ENCODE data around the gene MYRF. TPM values are rescaled to one million over a fixed set of nuclear protein-coding genes. Genes with fewer than 3 reads are reported as not detected.

MYRF gene
- total RNA-seq, 1 donor from 2014 or later: 10.4 TPM

DNA sequence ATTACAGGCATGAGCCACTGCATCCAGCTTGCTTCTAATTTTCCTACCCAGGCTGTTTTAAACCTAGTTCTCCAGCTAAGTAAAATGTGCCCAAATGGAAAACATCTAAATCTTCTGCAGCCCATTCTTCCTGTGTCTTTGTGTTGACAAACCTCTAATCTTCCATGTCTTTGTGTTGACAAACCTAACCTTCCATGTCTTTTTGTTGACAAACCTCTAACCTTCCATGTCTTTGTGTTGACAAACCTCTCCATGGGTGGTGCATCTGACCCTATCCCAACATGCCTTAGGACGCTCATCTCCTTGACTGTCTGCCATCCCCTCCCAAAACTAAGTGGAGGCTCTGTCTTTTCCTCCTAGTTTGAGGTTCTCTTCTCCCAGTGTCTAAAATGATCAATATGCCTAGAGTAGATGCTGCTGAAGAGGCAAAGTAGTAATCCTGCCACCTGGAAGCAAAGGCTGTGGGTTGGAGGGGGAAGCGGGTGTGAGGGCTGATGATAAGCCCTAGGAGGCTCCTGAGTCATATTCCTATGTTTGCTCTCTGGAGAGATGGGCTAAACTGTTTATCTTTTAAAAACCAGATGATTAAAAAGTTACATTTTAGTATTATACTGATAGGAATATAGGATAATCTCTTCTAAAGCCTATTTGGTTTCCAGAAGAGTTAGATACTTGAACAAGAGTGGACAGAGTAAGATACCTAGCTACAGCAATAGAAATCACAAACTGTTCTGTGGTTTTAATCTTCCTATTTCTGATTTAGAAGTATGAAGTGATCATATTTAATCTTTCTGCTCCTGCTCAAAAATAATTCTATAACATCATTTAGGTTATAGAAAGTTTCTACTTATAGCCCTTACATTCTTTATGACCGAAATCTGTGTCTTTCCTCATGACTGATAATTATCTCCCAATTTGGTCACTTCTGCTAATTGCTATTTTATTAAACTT, 48.2 kb downstream of the MYRF start:
- ATAC-seq: no peak
- intact Hi-C loops (cut with DNase I): loop anchor here (10.0 kb wide), 1 partner anchor 84 kb away; no protein-coding TSS in a partner anchor
- DNase-seq (ENCODE audit: low spot score): no peak

DNA sequence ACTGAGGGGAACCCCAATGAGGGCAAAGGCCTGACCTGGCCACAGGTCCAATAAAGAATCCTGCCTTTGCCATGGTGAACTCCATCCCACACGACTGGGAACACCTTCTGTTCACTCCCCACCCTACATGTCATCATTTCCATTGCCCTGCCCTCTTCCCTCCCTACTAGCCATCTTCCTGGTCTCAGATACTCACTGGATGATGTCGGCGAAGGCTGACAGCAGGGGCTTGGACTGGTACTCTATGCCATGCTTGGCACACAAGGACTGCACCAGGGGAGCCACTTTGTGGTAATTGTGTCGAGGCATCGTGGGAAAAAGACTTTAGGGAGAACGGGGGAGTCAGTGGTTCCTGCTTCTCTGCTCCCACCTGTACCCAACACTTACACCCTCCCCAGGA, 50.2 kb downstream of the MYRF start:
- ATAC-seq (no peak), DNase-seq (ENCODE audit: low spot score) (no peak)
- intact Hi-C loops (cut with DNase I): loop anchor here (10.0 kb wide), 1 partner anchor 82 kb away; no protein-coding TSS in a partner anchor

DNA sequence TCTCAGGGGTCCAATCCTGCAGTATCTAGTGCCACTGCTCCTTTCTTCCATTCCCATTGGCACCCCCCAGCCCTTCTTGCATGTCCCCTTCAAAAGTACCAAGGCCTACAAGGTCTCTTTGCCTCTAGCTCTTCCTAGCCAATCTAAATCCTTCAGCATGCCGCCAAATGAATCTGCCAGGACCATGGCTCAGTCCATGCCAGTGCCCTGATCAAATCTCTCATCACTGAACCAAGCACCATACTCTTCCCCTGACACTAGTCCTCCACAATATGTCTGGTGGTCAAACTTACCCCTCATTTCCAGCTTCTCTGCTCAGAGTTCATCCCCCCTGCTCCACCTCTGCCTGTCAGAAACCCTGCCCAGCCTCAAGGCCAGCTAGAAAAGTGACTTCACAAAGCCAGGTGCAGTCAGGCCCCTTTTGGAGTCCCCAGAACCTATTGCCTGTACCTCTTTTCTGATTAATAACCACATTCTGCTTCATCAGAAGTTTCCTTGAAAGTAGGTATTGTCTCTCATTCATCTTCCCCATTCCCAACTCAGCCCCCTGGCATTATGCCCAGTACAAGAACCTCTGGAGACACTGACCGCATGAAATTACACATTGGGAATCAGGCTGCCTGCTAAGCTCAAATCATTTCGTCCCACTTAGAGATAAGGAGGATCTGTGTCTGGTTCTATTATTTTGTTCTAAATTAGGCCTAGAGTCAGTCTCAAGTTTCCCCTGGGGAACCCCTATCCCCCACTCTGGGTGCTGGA, 51.6 kb downstream of the MYRF start:
- no peak for ATAC-seq
- intact Hi-C loops (cut with DNase I): loop anchor here (10.0 kb wide), 1 partner anchor 81 kb away; no protein-coding TSS in a partner anchor
- no peak for DNase-seq (ENCODE audit: low spot score)

DNA sequence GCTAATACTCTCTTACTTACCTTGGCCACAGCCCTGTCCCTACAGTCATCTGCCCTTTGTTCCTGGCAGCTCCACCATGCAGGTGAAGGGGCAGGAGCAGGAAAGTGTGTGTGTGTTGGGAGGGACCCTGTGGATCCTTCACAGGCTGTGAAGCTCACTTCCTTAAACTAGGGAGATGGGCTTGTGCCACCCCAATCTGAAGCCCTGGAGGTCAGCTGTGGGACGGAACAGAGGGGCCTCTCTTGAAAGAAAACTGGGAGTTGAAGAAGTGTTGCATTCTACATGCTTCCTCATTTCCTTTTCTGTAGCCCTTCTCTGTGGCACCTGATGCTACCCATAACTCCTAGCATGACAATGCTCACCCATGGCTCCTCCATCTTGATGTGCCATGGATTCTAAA, 52.7 kb downstream of the MYRF start:
- intact Hi-C loops (cut with DNase I): loop anchor here (10.0 kb wide), 1 partner anchor 80 kb away; no protein-coding TSS in a partner anchor
- no peak for DNase-seq (ENCODE audit: low spot score)
- ATAC-seq: no peak

DNA sequence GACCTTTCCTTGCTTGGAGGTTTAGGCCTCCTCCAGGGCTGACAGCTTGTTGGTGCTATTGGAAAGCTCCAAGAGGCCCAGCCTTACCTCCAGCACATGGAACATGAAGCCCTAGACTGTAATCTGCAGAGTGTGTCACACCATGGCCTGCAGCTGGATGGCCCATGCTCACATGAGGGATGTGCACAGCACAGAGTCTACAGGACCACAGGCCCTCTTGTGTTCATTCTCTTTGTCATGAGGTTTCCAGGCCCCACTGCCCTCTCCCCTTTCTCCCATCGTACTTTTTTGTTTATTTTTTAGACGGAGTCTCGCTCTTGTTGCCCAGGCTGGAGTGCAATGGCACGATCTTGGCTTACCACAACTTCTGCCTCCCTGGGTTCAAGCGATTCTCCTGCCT, 54.3 kb downstream of the MYRF start:
- intact Hi-C loops (cut with DNase I): loop anchor here (10.0 kb wide), 1 partner anchor 78 kb away; no protein-coding TSS in a partner anchor
- DNase-seq (ENCODE audit: low spot score) (no peak), ATAC-seq (no peak)

DNA sequence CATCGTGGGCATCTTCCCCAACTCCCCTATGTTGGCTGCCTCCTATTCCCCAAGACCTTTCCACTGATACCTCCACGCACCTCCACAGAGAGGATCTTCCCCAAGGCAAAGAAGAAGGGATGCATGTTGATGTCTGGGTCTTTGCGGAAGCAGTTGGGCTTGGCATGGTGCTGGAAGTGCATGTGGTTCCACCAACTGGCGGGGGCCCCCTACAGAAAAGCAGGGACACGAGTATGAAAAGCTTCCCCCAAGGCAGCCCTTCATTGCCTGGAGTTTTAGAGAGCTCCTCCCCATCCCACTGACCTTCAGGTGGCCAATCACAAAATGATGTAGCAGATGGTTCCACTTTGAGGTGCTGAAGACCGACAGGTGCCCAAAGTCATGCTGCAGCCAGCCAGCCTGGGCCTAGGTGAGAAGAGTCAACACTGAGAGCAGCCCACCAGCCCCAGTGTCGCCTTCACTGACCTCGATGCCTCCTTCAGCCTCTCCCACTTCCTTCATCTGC, 58.3 kb downstream of the MYRF start:
- no peak for DNase-seq (ENCODE audit: low spot score)
- no peak for ATAC-seq
- intact Hi-C loops (cut with DNase I): no loop called here

DNA sequence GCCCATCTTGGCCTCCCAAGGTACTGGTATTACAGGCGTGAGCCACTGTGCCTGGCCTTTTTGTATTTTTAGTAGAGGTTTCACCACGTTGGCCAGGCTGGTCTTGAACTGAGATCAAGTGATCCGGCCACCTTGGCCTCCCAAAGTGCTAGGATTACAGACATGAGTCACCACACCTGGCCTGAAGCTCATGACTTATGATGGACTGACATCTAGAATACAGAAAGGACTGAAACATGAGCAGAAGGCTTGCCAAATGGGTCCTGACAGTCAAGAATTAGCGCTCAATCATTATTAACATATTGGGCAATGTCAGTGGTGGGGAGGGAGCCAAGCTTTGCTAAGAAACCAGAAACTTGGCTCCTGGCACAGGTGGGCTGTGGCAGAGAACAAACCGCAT, 59.4 kb downstream of the MYRF start:
- no peak for DNase-seq (ENCODE audit: low spot score)
- no peak for ATAC-seq
- intact Hi-C loops (cut with DNase I): no loop called here

DNA sequence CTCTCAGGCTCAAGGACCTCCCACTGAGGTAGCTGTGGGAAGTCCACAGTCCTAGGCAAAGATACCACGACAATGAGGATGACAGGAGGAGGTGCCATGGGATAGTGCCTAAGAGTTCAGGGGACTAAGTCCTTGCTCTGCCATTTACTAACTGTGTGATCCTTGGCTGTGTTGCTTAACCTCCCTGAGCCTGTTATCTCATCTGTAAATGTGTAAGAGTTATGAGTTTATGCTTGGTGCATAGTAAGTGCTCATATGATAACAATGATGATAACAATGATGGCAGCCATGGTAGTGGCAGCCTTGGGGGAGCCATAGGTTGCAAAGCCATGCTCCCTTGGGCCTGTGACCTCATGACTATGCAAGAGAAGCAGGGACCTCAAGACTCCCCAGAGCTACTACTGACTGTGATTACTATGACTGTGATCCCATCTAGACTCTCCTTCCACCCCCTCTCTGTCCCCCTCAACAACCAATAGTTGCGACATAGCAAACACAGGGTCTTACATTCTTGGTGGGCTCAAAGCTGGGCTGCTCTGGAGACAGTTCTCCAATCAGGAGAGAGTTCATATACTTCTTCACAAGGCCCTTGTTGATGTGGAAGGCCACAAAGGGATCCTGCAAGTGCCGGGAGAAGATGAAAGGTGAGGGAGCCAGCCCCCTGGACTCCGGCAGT, 60.4 kb downstream of the MYRF start:
- ATAC-seq (no peak), DNase-seq (ENCODE audit: low spot score) (no peak)
- intact Hi-C loops (cut with DNase I): no loop called here

DNA sequence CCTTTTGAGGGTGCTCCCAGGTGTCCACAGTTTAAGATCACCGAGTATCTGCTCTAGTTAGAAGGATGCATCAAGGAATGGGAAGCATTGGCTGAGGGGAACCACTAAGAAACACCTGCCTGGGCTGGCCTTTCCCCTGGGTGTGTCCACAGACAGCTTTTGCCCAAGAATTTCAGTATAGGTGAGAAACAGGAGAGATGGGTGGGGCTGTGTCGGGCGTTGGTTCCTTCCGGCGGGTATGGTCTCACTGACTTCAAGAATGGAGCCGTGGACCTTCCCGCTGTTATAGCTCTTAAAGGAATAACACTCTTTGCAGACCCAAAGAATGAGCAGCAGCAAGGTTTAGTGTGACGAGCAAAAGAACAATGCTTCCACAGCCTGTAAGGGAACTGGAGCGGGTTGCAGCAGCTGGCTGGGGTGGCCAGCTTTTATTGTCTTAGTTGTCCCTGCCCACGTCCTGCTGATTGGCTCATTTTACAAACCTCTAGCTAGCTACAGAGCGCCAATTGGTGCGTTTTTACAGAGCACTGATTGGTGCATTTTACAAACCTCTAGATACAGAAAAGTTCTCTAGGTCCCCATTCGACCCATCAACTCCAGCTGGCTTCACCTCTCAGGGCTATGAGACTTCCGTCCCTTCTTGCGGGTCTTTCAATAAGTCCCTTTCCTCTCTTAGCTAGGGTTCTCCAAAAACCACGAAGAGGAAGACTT, 62.0 kb downstream of the MYRF start:
- no peak for ATAC-seq
- intact Hi-C loops (cut with DNase I): no loop called here

DNA sequence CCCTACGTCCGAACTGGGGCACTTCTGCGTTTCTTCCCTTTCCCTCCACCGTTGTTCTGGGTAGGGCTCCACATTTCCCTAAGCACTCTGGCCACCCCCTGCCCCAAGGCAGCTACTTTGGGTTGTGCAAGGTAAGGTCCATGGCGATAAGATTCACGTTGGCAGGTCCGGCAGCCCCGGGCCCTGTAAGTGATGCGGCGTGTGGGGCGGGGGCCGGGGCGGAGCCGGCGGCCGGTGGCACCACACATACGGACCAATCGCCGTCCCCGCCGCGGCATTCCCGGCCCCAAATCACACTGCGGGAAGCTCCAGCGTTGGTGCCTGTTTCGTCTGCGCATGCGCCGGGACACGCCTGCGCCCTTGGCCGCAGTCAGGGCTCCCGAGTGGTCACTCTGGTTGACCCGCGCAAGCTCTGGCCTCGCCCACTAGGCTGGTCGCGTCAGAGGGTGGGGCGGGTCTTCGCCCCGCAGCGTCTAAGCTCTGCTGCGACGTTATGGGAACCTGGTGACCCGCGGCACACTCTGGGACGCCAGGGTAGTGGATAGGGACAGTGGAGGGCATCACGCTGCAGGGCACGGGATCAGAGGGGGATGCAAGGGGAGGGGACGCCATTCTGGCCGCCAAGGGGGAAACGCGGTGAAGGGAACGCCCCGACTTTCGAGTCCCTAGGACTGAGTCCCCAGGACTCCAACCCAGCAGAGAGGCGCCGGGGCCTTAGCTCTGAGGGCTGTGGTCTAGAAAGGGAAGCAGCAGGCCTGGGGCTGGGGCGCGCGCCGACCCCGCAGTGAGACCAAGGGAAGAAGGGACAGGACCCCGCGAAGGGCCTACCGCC, 62.7 kb downstream of the MYRF start:
- intact Hi-C loops (cut with DNase I): no loop called here
- ATAC-seq: peak; percentile 98
- DNase-seq (ENCODE audit: low spot score): peak; percentile 99

More for the DNA sequence above, 62.0 kb downstream of the MYRF start:
- DNase-seq (ENCODE audit: low spot score): no peak

DNA sequence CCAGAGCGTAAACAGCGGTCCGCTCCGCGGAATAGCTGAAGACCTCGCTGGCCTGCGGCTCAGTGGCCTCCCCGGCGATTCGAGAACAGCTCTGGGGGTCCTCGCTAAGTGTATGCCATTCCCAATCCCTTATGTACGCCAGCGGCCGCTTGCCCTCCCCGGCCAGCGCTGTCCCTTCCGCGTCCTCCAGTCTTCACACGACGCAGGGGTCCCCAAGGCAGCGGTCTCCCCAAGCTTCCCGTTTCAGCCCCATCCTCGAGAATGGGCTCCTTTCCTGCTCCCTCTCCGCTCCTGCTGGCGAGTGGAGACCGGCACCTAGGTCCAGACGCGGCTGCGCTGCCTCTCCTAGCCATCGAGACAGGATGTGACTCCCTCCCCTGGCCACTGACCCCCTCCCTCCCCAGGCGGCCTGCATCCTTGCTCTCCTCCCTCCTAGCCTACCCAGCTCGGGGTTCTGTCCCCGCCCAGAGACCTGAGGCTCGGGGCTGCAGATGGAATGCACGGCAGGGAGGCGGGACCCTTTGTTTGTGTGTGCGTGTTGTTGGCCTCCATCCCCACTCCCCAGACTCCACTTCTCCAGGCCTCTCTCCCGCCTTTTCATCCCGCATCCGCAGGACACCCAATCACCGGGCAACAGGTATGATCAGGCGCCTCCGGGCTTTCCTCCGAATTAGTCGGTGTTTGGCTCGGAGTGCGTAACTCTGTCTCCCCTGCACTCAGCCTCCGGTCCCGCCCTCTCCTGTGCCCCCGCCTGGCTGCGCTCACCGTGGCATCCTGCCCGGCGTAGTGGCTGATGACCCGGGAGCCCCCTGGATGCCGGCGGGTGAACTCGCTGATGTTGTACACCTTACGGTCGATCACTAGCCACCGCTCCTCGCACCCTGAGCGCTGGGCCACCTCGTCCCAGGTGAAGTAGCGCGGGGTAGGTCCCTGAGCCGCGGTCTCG, 63.6 kb downstream of the MYRF start:
- intact Hi-C loops (cut with DNase I): no loop called here
- DNase-seq (ENCODE audit: low spot score): peak; percentile 84
- peak; percentile 67 for ATAC-seq

DNA sequence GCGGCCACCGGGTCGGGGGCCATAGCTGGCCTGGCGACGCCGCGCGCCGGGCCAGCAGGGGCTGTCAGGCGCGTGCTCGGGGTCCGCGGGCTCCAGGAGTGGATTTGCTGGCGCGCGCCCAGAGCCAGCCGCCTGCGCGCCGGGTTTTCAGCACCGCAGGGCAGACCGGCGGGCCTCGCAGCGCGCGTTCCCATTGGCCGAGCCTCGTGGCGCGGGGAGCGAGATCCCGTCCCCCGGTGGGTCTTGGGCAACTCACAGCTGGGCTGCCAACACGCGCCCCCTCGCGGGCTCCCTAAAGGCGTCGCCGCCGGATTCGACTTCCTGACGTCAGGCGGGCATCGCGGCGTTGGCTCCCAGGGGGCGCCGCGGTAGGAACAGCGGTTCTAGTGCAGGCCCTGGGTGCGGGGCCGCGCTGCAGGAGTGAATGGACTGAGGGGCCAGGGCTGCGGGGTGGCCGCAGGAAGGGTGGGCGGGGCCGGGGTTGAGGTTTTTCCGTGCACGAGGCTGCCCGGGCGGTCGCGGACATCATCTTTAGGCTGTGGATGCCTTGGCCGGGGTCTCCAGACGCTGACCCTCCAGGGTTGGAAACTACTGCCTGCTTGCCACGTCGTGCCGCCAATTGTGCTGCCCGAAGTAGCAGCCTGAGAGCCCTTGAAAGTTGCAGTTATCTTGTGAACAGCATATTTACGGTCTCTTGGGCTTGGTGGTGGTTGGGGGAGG, 64.5 kb downstream of the MYRF start, which contains the start of gene FADS1:
TSS of gene FADS1 (minus strand) at position 268 of the 720 bp plus-strand sequence. CDS start at position 194, 74 bp downstream.
- intact Hi-C loops (cut with DNase I): no loop called here
- DNase-seq (ENCODE audit: low spot score) (peak; percentile 95), ATAC-seq (peak; percentile 41)

DNA sequence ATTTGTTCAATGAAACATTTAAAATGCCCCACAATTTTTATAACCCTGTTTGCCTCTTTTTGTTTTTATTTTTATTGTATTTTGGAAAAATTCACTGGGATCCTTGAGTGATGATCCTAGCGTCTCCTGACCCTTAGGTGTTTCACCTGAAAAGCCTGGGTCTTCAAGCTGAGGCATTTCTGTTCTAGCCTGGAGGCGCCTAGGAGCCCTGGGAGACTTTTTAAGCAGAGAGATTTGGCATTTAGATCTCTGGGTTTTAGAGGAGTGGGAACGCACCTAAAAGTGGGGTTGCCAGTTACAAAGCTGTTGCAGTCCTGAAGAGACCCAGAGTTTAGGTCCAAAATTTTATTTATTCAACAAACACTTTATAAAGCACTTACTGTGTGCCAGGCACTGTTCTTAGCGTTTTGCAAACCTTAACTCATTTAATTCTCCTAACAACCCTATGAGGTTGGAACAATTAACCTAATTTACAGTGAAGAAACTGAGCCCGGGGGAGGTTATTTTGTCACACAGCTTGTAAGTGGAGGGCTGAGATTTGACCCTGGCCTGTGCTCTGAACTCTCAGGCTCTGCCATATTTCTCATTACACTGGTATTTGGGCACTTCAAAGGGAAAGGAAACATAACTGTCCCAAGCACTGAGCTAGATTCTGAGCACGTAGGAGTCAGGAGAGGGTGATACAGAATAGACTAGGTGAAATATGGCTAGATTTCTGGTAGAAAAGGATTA, 65.2 kb downstream of the MYRF start:
- DNase-seq (ENCODE audit: low spot score) (no peak), ATAC-seq (no peak)
- intact Hi-C loops (cut with DNase I): no loop called here

DNA sequence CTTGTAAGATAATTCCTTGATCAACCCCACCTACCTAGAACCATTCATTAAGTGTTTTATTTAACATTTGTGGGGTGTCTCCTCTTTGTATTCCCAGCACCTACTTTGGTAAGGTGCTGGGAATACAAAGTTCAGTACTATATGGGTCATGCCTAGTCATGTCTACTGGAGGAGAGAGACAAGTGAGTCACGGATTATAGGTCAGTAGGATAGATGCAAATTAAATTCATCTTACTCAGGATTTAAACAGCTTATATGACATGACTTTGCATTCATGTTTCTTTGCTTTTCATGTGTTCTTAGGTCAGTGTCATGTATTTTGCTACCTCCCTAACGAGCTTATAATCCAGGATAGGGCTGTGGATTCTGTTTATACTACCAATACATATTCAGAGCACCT, 67.7 kb downstream of the MYRF start:
- intact Hi-C loops (cut with DNase I): no loop called here
- no peak for ATAC-seq
- no peak for DNase-seq (ENCODE audit: low spot score)

DNA sequence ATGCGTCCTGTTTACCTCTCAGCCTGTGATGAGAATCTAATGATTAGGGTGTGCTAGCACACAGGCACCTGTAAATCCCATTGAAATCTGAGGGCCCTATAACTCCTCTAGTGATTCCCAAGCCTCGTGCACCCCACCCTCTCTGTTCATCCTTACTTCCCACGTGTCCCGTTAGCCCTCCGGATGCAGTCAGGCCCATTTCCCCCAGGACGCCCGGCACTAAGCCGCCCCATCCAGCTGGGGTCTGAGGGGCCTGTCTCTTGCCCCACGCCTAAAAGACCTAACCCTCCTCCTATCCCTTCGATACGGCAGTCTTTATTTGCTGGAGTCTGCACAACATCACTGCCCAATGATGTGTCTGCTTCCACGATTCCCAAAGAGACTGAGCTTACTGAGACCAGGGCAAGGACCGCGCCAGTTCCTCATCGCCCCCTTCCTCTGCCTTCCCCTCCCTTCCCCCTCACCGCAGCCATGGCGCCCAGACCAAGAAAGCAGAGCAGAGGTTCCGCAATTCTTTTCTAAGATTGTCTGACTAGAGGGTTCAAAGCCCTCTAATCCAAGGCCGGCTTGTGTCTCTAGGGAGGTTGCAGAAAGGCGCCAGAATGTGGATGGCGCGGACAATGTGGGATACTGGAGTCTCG, 74.6 kb downstream of the MYRF start:
- ATAC-seq (peak; percentile 1), DNase-seq (ENCODE audit: low spot score) (no peak)
- intact Hi-C loops (cut with DNase I): no loop called here

Measured in sciatic nerve (tissue), 2 donors.